ENCODE measurements around the gene FNDC3B.

Gene FNDC3B

GRCh38 chr3:172052405-172052804 lies 13.0 kb downstream of the FNDC3B start:
- DNase-seq (ENCODE audit: low spot score) = no peak
- TF ChIP-seq CTCF (IDR thresholded peaks at IDR 0.05; ENCODE audit: extremely low read depth, insufficient read depth, missing control alignments) = no peak
- in situ Hi-C loops (cut with MboI; ENCODE audit: low pct_unique_long_range_greater_than_20kb, low sequenced_read_pairs, unreplicated experiment) = no loop called here

GRCh38 chr3:172054115-172054764 lies 14.9 kb downstream of the FNDC3B start:
- no peak for DNase-seq (ENCODE audit: low spot score)
- no peak for TF ChIP-seq CTCF (IDR thresholded peaks at IDR 0.05; ENCODE audit: extremely low read depth, insufficient read depth, missing control alignments)
- in situ Hi-C loops (cut with MboI; ENCODE audit: low pct_unique_long_range_greater_than_20kb, low sequenced_read_pairs, unreplicated experiment) = no loop called here

- DNase-seq (ENCODE audit: low spot score) = no peak
- TF ChIP-seq CTCF (IDR thresholded peaks at IDR 0.05; ENCODE audit: extremely low read depth, insufficient read depth, missing control alignments) = no peak
- in situ Hi-C loops (cut with MboI; ENCODE audit: low pct_unique_long_range_greater_than_20kb, low sequenced_read_pairs, unreplicated experiment) = no loop called here
These were observed 17.0 kb downstream of the FNDC3B start for GRCh38 chr3:172056416-172056815.

- in situ Hi-C loops (cut with MboI; ENCODE audit: low pct_unique_long_range_greater_than_20kb, low sequenced_read_pairs, unreplicated experiment) = no loop called here
- TF ChIP-seq CTCF (IDR thresholded peaks at IDR 0.05; ENCODE audit: extremely low read depth, insufficient read depth, missing control alignments) = no peak
- no peak for DNase-seq (ENCODE audit: low spot score)
These were observed 17.7 kb downstream of the FNDC3B start for GRCh38 chr3:172057059-172057458.

- in situ Hi-C loops (cut with MboI; ENCODE audit: low pct_unique_long_range_greater_than_20kb, low sequenced_read_pairs, unreplicated experiment) = no loop called here
- no peak for TF ChIP-seq CTCF (IDR thresholded peaks at IDR 0.05; ENCODE audit: extremely low read depth, insufficient read depth, missing control alignments)
- no peak for DNase-seq (ENCODE audit: low spot score)
These were observed 18.4 kb downstream of the FNDC3B start for GRCh38 chr3:172057624-172058327.

GRCh38 chr3:172059532-172059931 lies 20.2 kb downstream of the FNDC3B start:
- no peak for TF ChIP-seq CTCF (IDR thresholded peaks at IDR 0.05; ENCODE audit: extremely low read depth, insufficient read depth, missing control alignments)
- in situ Hi-C loops (cut with MboI; ENCODE audit: low pct_unique_long_range_greater_than_20kb, low sequenced_read_pairs, unreplicated experiment) = no loop called here
- DNase-seq (ENCODE audit: low spot score) = no peak

All from GM13977 (cell line).